ENCODE measurements around the gene TMEM165. TPM values are rescaled to one million over a fixed set of nuclear protein-coding genes. Genes with fewer than 3 reads are reported as not detected.

Gene TMEM165
- total RNA-seq, 1 donor from 2014 or later, result 98.7 TPM

GRCh38 chr4:55385201-55385649 is 10.5 kb upstream of the TMEM165 start:
- Mint-ChIP-seq H3K27ac (no peak overlapping the region), H3K36me3 (no peaks in the 10 kb centered on the region), H3K4me1 (peaks cover 4% of the 10 kb centered on the region), H3K27me3 (ENCODE audit: low read depth) (no peaks in the 10 kb centered on the region), H3K4me3 (no peak overlapping the region), H3K9me3 (no peaks in the 10 kb centered on the region)
- DNase-seq (ENCODE audit: low spot score in 2 of 2, unreplicated experiment in 2 of 2), result no peak
- no peak for TF ChIP-seq CTCF (IDR thresholded peaks at IDR 0.05; ENCODE audit: unreplicated experiment)

DNA sequence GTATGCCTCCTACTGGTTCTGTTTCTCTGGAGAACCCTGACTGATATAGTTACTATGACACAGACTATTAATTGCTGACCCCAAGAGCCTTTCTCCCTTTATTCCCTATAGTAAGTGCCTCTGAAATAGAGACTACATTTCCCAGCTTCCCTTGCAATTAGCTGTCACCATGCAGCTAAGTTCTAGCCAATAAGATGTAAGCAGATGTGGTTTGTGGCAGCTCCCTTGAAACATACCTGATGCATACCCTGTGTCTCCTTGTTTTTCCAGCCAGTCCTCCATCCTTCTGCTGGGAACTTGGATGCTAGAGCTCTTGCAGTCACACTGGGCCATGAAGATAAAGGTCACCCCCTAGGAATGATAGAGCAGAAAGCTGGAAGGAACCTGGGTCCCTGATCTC is 9.7 kb upstream of the TMEM165 start:
- DNase-seq (ENCODE audit: low spot score in 2 of 2, unreplicated experiment in 2 of 2), result no peak
- no peak for TF ChIP-seq CTCF (IDR thresholded peaks at IDR 0.05; ENCODE audit: unreplicated experiment)
- H3K4me3 Mint-ChIP-seq, result no peak overlapping the region

DNA sequence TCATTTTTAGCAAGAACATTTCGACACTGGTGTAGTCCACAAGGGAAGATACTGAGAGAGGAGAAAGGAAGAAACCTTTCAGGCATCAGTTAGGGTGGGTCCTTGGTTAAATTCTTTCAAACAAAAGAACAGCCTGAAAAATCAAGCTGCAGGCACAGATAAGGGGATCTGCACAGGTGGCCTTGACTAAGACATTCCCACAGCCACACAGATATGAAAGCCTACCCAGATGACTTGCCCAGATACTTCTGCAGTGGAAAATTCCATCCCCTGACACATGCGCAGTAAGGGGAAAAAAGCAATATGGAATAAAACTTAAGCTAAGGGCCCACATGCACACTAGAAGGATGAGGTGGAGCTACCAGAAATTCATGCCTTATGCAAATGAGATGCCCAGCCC is 8.9 kb upstream of the TMEM165 start:
- Mint-ChIP-seq H3K27ac (no peak overlapping the region), H3K27me3 (ENCODE audit: low read depth) (no peaks in the 10 kb centered on the region), H3K4me3 (no peak overlapping the region), H3K9me3 (no peaks in the 10 kb centered on the region), H3K4me1 (peaks cover 4% of the 10 kb centered on the region), H3K36me3 (no peaks in the 10 kb centered on the region)
- no peak for DNase-seq (ENCODE audit: low spot score in 2 of 2, unreplicated experiment in 2 of 2)
- no peak for TF ChIP-seq CTCF (IDR thresholded peaks at IDR 0.05; ENCODE audit: unreplicated experiment)

More for the DNA sequence above, 9.7 kb upstream of the TMEM165 start:
- Mint-ChIP-seq H3K36me3 (no peaks in the 10 kb centered on the region), H3K27me3 (ENCODE audit: low read depth) (no peaks in the 10 kb centered on the region), H3K9me3 (no peaks in the 10 kb centered on the region), H3K4me1 (peaks cover 4% of the 10 kb centered on the region), H3K27ac (no peak overlapping the region)

GRCh38 chr4:55393461-55394320 is 2.1 kb upstream of the TMEM165 start:
- Mint-ChIP-seq H3K36me3 (no peaks in the 10 kb centered on the region), H3K9me3 (no peaks in the 10 kb centered on the region), H3K27me3 (ENCODE audit: low read depth) (peaks cover 2% of the 10 kb centered on the region), H3K27ac (no peak overlapping the region), H3K4me3 (no peak overlapping the region), H3K4me1 (peaks cover 25% of the 10 kb centered on the region)
- no peak for TF ChIP-seq CTCF (IDR thresholded peaks at IDR 0.05; ENCODE audit: unreplicated experiment)
- no peak for DNase-seq (ENCODE audit: low spot score in 2 of 2, unreplicated experiment in 2 of 2)

GRCh38 chr4:55395218-55395528 is 584 bp upstream of the TMEM165 start:
- Mint-ChIP-seq H3K9me3 (no peaks in the 10 kb centered on the region), H3K27me3 (ENCODE audit: low read depth) (peaks cover 2% of the 10 kb centered on the region), H3K36me3 (no peaks in the 10 kb centered on the region), H3K4me3 (peak overlapping the region; percentile 86), H3K27ac (peak overlapping the region; percentile 96), H3K4me1 (peaks cover 33% of the 10 kb centered on the region)
- TF ChIP-seq CTCF (IDR thresholded peaks at IDR 0.05; ENCODE audit: unreplicated experiment), result no peak
- no peak for DNase-seq (ENCODE audit: low spot score in 2 of 2, unreplicated experiment in 2 of 2)
